GM18520 (cell line): Measurements from ENCODE around the gene HNF4A.

Experiments used
- ATAC-seq: cut with Tn5 transposase; IDR thresholded peaks from one replicate; pipeline ENCODE4 v1.9.1; 2021; ENCODE audit not compliant: unreplicated experiment

The HNF4A gene

DNA sequence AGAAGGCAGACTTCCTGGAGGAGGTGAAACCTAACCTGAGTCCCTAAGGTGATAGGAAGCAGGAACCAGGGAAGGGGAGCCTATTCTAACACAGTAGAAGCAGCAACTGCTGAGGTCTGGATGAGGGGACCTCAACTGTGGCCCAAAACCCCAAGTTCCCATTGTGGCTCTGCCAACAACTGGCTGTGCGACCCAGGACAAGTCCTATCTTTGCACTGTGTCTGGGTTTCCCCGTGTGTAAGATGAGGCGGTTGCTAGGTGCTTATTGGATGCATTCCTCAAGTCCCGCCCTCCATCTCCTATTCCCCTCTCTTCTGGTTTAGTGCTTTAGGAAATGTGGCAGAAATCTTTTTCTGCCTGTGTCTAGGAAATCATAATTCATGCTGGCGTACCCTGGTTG is 68.0 kb downstream of the HNF4A start:
- ATAC-seq, result no peak

DNA sequence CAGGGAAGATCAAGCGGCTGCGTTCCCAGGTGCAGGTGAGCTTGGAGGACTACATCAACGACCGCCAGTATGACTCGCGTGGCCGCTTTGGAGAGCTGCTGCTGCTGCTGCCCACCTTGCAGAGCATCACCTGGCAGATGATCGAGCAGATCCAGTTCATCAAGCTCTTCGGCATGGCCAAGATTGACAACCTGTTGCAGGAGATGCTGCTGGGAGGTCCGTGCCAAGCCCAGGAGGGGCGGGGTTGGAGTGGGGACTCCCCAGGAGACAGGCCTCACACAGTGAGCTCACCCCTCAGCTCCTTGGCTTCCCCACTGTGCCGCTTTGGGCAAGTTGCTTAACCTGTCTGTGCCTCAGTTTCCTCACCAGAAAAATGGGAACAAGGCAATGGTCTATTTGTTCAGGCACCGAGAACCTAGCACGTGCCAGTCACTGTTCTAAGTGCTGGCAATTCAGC is 68.6 kb downstream of the HNF4A start:
- ATAC-seq, result no peak

DNA sequence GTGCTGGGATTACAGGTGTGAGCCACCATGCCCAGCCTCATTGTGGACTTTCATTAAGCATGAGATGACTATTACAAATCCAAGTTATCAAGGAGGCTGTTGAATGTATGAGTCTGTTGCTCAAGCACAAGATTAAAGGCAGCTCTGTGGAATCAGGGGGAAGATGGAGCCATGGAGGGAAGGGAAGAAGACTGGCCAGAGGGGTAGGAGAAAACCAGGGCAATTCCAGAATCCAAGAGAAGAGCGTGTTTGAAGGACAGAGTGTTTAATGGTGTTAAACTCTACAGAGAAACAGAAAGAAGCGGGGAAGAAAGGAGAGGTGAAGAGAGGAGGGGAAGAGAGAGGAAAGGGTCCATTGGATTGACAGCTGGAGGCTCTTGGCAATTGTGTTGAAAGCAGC is 70.4 kb downstream of the HNF4A start:
- ATAC-seq, result no peak

DNA sequence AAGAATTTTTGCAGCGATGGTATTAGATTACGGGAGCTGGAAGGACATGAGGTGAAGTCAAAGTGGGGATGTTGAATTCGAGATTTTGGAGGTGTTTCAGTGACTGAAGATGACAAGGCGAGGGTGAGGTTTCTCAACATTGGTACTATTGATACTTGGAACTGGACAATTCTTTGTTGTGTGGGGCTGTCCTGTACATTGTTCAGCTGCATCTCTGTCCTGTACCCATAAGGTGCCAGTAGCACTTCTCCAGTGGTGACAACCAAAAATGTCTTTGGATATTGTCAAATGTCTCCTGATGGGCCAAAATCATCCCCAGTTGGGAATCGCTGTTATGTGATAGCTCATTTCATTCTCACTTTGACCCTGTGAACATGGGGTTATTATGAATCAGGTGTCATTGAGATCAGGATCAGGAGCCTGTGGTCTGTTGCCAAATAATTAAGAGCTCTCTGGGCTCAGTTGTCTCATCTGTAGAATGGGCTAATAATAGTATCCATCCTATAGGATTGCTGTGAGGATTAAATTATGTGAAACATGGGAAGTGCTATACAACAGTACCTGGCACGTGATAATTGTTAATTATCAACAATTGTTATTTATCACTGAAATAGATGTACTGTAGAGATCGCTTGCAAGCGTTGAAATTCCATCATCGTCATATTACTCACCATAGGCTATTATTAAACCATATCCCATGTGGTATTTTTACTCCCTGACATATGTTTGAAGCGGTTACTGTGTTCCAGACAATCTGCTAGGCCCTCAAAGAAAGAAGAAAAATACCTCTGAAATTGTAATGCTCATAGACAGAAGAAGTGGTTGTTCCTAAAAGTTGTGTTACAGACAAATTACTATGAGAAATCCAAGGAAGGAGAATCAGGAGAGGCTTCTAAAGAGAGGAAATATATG is 71.6 kb downstream of the HNF4A start:
- ATAC-seq, result no peak

DNA sequence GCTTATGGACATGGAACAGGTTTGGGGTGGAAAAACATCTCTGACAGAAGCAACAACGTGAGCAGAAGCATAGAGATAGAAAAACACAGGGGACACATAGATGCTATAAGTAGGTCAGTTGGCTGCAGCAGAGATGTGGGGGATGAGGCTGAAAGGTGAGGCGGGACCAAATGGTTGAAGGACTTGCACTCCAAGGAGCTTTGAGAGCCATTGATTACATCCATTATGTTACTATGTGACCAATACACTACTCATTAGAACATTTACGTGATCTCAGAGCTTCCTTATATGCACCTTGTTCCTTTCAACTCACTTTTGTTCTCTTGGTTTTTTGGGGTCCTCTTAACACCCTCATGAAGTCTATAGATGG is 72.3 kb downstream of the HNF4A start:
- no peak for ATAC-seq

DNA sequence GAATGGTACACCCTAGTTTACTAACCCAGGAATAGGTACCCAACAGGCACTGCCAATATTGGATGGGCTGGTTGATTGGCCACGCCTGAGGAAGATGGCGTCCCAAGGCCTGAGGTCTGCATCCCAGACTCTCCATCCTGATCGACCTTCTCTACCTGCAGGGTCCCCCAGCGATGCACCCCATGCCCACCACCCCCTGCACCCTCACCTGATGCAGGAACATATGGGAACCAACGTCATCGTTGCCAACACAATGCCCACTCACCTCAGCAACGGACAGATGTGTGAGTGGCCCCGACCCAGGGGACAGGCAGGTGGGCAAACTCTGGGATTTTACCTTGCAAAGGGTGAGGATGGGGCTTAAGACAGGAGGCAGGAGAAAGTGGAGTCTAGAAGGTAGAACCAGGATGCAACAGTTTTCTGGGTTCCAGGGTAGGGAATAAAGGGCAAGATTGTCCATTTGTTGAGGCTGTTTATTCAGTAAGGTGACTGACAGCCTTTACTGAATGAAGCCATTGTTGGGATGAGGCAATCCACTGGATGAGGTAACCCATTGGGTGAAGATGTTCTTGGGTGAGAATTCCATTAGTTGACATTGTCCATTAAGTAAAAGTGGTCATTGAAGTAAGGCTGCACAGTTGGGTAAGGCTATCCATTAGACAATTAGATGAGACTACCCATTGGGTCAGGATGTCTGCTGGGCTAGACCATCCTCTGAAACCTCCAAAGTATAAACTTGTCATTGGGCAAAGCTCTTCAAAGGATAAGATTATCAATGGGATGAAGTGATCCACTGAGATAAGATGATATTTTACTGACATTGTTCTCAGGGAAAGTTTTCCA is 72.9 kb downstream of the HNF4A start:
- ATAC-seq, result no peak

DNA sequence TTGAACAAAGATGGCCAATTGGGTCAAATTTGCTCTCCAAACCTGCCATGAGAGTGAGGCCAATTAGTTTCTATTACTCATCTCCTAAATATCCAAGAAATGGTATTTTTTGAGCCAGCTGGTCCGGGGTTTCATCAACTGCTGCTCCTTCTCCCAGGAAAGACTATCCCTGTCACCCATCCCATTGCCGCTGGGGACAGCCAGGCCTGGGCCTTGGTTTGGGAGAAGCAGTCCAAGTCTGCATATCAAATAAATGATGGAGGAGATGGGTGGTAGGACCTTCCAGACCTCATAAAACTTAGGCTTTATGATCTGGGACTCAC is 73.5 kb downstream of the HNF4A start:
- no peak for ATAC-seq

DNA sequence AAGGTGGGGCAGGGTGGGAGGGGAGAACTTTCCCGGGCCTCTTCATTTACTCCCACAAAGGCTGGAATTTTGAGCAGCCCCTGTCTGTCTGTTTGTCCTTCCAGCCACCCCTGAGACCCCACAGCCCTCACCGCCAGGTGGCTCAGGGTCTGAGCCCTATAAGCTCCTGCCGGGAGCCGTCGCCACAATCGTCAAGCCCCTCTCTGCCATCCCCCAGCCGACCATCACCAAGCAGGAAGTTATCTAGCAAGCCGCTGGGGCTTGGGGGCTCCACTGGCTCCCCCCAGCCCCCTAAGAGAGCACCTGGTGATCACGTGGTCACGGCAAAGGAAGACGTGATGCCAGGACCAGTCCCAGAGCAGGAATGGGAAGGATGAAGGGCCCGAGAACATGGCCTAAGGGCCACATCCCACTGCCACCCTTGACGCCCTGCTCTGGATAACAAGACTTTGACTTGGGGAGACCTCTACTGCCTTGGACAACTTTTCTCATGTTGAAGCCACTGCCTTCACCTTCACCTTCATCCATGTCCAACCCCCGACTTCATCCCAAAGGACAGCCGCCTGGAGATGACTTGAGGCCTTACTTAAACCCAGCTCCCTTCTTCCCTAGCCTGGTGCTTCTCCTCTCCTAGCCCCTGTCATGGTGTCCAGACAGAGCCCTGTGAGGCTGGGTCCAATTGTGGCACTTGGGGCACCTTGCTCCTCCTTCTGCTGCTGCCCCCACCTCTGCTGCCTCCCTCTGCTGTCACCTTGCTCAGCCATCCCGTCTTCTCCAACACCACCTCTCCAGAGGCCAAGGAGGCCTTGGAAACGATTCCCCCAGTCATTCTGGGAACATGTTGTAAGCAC is 74.1 kb downstream of the HNF4A start:
- ATAC-seq, result no peak

DNA sequence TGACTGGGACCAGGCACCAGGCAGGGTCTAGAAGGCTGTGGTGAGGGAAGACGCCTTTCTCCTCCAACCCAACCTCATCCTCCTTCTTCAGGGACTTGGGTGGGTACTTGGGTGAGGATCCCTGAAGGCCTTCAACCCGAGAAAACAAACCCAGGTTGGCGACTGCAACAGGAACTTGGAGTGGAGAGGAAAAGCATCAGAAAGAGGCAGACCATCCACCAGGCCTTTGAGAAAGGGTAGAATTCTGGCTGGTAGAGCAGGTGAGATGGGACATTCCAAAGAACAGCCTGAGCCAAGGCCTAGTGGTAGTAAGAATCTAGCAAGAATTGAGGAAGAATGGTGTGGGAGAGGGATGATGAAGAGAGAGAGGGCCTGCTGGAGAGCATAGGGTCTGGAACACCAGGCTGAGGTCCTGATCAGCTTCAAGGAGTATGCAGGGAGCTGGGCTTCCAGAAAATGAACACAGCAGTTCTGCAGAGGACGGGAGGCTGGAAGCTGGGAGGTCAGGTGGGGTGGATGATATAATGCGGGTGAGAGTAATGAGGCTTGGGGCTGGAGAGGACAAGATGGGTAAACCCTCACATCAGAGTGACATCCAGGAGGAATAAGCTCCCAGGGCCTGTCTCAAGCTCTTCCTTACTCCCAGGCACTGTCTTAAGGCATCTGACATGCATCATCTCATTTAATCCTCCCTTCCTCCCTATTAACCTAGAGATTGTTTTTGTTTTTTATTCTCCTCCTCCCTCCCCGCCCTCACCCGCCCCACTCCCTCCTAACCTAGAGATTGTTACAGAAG is 75.0 kb downstream of the HNF4A start:
- no peak for ATAC-seq

DNA sequence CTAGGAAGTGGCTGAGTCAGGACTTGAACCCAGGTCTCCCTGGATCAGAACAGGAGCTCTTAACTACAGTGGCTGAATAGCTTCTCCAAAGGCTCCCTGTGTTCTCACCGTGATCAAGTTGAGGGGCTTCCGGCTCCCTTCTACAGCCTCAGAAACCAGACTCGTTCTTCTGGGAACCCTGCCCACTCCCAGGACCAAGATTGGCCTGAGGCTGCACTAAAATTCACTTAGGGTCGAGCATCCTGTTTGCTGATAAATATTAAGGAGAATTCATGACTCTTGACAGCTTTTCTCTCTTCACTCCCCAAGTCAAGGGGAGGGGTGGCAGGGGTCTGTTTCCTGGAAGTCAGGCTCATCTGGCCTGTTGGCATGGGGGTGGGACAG is 75.6 kb downstream of the HNF4A start:
- ATAC-seq, result no peak

DNA sequence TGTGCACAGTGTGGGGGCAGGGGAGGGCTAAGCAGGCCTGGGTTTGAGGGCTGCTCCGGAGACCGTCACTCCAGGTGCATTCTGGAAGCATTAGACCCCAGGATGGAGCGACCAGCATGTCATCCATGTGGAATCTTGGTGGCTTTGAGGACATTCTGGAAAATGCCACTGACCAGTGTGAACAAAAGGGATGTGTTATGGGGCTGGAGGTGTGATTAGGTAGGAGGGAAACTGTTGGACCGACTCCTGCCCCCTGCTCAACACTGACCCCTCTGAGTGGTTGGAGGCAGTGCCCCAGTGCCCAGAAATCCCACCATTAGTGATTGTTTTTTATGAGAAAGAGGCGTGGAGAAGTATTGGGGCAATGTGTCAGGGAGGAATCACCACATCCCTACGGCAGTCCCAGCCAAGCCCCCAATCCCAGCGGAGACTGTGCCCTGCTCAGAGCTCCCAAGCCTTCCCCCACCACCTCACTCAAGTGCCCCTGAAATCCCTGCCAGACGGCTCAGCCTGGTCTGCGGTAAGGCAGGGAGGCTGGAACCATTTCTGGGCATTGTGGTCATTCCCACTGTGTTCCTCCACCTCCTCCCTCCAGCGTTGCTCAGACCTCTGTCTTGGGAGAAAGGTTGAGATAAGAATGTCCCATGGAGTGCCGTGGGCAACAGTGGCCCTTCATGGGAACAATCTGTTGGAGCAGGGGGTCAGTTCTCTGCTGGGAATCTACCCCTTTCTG is 76.2 kb downstream of the HNF4A start:
- no peak for ATAC-seq

DNA sequence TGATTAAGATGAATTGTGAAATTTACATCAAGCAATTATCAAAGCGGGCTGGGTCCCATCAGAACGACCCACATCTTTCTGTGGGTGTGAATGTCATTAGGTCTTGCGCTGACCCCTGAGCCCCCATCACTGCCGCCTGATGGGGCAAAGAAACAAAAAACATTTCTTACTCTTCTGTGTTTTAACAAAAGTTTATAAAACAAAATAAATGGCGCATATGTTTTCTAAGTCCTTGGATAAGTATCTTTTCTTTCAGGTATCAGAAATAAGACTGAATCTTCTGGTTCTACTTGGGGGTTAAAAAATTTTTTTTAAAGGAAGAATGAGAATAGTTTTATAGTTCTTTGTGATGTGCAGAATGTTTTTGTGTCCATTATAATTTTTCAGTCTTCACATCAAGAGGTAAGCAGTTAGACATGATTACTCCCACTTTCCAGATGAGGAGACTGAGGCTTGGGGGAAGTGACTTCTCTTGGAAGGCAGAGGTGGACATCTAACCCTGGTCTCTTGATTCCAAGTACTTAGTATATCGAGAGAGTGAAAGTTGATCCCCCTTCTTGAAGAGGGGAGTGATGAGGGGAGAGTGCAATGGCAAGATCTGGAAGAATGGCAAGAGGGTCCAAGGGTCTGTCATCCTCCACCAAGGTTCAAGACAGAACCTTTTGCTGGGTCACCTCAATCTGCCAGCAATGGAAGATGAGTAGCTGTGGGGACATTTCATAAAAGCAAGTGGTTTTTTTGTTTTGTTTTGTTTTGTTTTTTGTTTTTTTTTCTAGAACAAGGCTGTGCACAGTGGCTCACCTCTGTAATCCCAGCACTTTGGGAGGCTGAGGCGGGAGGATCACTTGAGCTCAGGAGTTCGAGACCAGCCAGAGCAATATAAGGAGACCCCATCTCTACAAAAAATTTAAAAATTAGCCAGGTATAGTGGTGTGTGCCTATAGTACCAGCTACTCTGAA is 77.4 kb downstream of the HNF4A start:
- no peak for ATAC-seq

DNA sequence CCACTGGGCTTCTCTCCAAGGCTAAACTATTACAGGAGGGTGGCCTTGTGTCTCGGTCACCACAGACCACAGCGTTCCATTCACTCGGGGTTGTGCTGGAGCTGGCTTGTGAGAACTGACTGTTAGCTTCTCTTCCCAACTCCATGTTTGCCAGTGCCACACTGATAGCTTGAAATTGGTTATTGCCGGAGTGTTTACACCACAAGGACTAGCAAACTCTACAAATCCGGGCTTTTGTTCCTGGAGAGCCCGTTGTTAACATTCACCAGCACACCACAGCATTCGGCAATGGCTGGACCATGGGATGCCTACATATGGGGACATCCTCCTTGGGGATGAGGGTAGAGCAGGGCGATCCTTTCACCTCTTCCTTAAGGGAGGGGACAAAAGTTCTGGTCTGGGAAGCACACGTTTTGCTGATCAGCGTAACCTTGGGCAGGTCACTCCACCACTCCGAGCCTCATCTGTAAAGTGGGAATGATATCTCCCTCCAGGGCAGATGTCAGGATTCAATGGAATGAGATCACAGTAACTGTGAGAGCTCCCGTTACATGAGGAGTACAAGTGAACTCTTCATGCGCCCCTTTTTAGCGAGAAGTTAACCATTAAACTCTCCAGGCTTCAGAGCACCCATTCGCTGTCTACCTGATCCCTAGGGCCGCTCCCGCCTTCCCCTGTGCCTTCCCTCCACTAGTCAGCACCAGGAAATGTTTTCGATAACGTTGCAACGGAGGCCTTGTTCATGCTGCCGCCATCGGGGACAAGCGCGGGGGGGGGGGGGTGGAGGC is 78.4 kb downstream of the HNF4A start:
- ATAC-seq, result no peak

DNA sequence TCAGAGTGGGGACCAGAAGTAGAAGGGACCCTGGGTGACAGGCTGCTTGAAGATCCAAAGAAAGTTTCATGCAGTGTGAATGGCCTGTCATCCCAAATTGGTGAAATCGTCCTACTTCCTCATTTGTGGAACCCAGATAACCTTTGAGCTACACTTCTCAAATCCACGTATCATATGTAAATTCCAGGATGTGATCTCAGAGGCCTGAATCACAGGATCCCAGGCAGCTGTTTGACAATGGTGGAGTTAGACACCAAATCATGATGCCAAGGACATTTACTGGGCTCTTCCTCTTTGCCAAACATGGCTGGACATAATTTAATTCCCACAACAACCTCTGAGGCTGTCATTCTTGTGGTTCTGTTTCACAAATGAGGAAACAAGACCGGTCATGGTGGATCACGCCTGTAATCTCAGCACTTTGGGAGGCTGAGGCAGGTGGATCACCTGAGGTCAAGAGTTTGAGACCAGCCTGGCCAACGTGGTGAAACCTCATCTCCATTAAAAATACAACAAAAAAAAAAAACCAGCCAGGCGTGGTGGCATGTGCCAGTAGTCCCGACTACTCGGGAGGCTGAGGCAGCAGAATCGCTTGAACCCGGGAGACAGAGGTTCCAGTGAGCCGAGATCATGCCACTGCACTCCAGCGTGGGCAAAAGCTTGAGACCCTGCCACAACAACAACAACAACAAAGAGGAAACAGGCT is 80.3 kb downstream of the HNF4A start:
- no peak for ATAC-seq

DNA sequence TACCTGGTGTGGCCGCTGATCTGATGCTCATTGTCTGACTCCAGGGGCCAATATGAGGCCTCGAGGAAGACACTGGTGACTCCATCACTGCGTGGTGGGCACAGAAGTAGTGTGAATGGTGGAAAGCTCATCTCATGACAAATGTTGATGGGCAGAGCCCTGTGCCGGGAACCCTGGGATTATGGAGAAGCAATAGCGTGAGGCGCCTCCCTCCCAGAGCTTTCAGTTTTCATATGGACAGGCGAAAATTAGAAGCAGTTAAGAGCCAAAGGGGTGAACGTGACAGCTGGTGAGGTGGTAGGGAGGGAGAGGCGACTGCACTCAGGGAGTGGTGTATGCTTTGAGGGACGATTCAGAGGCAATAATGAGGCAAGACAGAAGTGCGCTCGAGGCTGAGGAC is 80.9 kb downstream of the HNF4A start:
- no peak for ATAC-seq

DNA sequence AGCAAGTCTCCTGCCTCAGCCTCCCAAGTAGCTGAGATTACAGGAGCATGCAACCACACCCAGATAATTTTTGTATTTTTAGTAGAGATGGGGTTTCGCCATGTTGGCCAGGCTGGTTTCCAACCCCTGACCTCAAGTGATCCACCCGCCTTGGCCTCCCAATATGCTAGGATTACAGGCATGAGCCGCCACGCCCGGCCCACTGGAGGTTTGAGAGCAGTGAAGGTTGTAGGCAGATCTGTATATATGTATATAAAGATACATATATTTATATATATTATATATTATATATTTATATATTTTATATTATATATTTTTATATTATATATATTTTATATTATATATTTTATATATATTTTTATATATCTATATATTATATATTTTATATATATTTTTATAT is 82.0 kb downstream of the HNF4A start:
- ATAC-seq, result no peak

DNA sequence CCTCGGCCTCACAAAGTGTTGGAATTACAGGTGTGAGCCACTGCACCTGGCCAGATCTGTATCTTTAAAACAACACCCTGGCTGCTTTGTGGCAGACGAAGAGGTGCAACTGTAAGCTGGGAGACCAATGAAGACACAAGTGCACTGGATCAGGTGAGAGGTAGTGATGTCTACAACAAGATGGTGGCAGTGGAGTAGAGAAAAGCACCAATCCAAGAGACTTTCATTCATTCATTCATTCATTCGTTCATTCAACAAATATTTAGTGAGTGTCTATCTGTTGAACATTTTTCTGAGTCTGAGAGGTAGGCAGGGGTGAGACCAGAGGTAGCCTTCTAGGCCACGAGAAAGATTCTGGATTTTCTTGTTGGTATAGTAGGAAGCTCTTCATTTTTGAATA is 83.3 kb downstream of the HNF4A start:
- ATAC-seq, result no peak
